Large intestine (tissue), 3 donors: ENCODE measurements around the gene CTXN3. TPM values are rescaled to one million over a fixed set of nuclear protein-coding genes. Genes with fewer than 3 reads are reported as not detected.
"Not testable (repeated sequence)": the region's sequence is repeated elsewhere in the genome, so short reads cannot be mapped to it uniquely, and the experiment has no call there.

Experiments
- DNase-seq, 2 donors: peaks; one replicate each; pipeline versions ENCODE4 v3.0.0 to v3.0.0-alpha.2; 2013
- H3K27ac ChIP-seq: one replicate; pipeline ENCODE4 v1.5.1; 2013; ENCODE audit warnings: low read length
- H3K27me3 ChIP-seq: 2 replicates; pipeline ENCODE4 v1.6.1; 2013; ENCODE audit warnings: low read length; ENCODE audit not compliant: control insufficient read depth, insufficient read depth
- H3K36me3 ChIP-seq: 2 replicates; pipeline ENCODE4 v1.6.1; 2013; ENCODE audit warnings: low read length; ENCODE audit not compliant: control insufficient read depth, insufficient read depth
- H3K4me1 ChIP-seq: one replicate; pipeline ENCODE4 v1.6.1; 2013; ENCODE audit warnings: low read length; ENCODE audit not compliant: control insufficient read depth, insufficient read depth
- H3K4me3 ChIP-seq: one replicate; pipeline ENCODE4 v1.5.1; 2013; ENCODE audit warnings: low read length
- H3K9me3 ChIP-seq: one replicate; pipeline ENCODE4 v1.6.1; 2013; ENCODE audit warnings: mild to moderate bottlenecking, low read depth, low read length, moderate library complexity; ENCODE audit not compliant: control insufficient read depth
- WGBS: methylation state at CpG from one replicate; pipeline ENCODE4 v1.1.5; 2013; ENCODE audit warnings: low lambda C conversion rate; ENCODE audit not compliant: insufficient coverage; 5-methylcytosine and 5-hydroxymethylcytosine counted together
- polyA plus RNA-seq: library from polyadenylated mRNA; unstranded; fragments of 120-200 nt; gene quantifications from one replicate; pipeline ENCODE4 v1.2.1, GENCODE V29; 2013

Gene CTXN3
- polyA plus RNA-seq, 1 donor: not detected

GRCh38 chr5:127673117-127673800, 24.4 kb downstream of the CTXN3 start:
- H3K36me3 ChIP-seq: no peaks in the 10 kb centered on the region
- H3K4me3 ChIP-seq: no peak overlapping the region
- H3K9me3 ChIP-seq: no peaks in the 10 kb centered on the region
- H3K4me1 ChIP-seq: no peaks in the 10 kb centered on the region
- 48% methylated on average over 2 of the region's 2 CpGs for WGBS
- no peak for DNase-seq
- no peak overlapping the region for H3K27ac ChIP-seq
- H3K27me3 ChIP-seq: no peaks in the 10 kb centered on the region

DNA sequence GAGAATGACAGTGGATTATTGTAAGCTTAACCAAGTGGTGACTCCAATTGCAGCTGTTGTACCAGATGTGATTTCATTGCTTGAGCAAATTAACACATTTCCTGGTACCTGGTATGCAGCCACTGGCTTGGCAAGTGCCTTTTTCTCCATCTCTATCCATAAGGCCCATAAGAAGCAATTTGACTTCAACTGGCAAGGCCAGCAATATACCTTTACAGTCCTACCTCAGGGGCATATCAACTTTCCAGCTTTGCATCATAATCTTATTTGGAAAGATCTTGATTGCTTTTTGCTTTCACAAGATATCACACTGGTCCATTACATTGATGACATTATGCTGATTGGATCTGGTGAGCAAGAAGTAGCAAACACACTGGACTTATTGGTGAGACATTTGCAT, 28.1 kb downstream of the CTXN3 start:
- H3K9me3 ChIP-seq, H3K4me3 ChIP-seq, DNase-seq, H3K27ac ChIP-seq, H3K4me1 ChIP-seq, H3K36me3 ChIP-seq, H3K27me3 ChIP-seq: not testable (repeated sequence)

DNA sequence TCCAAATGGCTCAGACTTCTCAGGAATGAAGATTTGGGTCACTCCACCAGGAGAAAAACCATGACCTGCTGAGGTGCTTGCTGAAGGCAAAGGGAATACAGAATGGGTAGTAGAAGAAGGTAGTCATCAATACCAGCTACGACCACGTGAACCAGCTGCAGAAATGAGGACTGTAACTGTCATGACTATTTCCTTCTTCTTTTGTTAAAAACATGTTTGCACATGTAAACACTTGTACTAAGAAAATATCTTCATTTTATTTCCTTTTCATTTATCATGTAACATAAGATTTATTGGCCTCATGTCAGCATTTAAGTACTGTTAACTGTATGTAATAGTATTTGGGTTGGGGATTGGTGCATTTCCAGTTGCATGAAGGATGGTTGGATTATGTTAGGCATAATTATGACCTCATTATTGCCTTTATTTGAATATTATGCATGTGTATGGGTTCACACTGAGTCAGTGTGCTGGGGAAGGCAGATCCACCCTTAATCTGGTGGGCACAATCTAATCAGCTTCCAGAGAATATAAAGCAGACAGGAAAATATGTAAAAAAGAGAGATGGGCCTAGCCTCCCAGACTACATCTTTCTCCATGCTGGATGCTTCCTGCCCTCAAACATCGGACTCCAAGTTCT, 30.9 kb downstream of the CTXN3 start:
- H3K27me3 ChIP-seq, H3K36me3 ChIP-seq, H3K27ac ChIP-seq, H3K4me3 ChIP-seq, H3K9me3 ChIP-seq, H3K4me1 ChIP-seq, DNase-seq: not testable (repeated sequence)
- WGBS: no CpG with 5 or more reads among the region's 3 CpGs

DNA sequence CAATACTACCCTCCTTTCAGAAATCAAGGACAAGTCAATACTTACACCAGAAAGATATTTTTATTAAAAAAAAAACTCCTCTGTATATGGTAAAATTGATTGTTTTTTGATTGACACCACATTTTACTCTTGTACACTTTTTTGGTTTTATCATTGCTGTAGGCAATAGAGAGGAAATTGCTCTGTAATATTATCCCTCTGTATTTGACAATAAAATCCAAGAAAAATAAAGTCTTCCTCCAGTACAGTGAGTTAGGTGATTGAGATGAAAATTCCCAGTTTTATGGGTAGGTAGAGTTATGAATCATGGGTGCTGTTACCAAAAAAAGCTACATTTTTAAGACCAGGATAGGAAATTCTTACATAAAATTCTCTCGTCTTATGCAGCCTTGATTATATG, 31.7 kb downstream of the CTXN3 start:
- H3K9me3 ChIP-seq: peaks cover 3% of the 10 kb centered on the region
- H3K4me1 ChIP-seq: no peaks in the 10 kb centered on the region
- no peaks in the 10 kb centered on the region for H3K27me3 ChIP-seq
- 100% methylated on average over 1 of the region's 1 CpG for WGBS
- H3K27ac ChIP-seq: no peak overlapping the region
- H3K4me3 ChIP-seq: no peak overlapping the region
- H3K36me3 ChIP-seq: no peaks in the 10 kb centered on the region
- no peak for DNase-seq

DNA sequence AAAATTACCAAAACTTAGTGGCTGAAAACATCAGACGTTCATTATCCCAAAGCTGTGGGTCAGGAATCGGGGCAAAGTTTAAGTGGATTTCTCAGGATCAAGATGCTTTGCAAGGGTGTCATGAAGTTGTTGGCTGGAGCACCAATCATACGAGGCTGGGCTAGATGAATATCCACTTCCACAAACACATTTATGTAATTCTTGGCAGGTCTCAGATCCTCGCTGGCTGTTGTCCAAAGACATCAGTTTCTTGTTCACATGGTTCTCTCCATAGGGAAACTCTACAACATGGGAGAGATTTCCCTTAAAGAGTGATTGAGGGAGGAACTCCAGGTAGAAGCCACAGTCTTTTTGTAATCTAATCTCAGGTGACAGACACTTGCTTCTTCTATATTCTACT, 34.1 kb downstream of the CTXN3 start:
- DNase-seq: no peak
- H3K9me3 ChIP-seq: peaks cover 3% of the 10 kb centered on the region
- no peaks in the 10 kb centered on the region for H3K36me3 ChIP-seq
- 100% methylated on average over 1 of the region's 4 CpGs for whole genome bisulfite sequencing
- no peak overlapping the region for H3K27ac ChIP-seq
- no peaks in the 10 kb centered on the region for H3K4me1 ChIP-seq
- H3K27me3 ChIP-seq: no peaks in the 10 kb centered on the region
- H3K4me3 ChIP-seq: no peak overlapping the region

GRCh38 chr5:127684726-127685467, 36.0 kb downstream of the CTXN3 start:
- Histone ChIP-seq H3K4me3 (no peak overlapping the region), H3K36me3 (no peaks in the 10 kb centered on the region), H3K27ac (no peak overlapping the region), H3K27me3 (no peaks in the 10 kb centered on the region), H3K9me3 (peaks cover 3% of the 10 kb centered on the region), H3K4me1 (no peaks in the 10 kb centered on the region)
- 80% methylated on average over 1 of the region's 6 CpGs for WGBS
- DNase-seq: no peak

- peaks cover 3% of the 10 kb centered on the region for H3K9me3 ChIP-seq
- no peak overlapping the region for H3K27ac ChIP-seq
- H3K4me3 ChIP-seq: no peak overlapping the region
- no peaks in the 10 kb centered on the region for H3K36me3 ChIP-seq
- H3K27me3 ChIP-seq: no peaks in the 10 kb centered on the region
- DNase-seq: no peak
- WGBS: 65% methylated on average over 2 of the region's 2 CpGs
- H3K4me1 ChIP-seq: no peaks in the 10 kb centered on the region
Measured at GRCh38 chr5:127685662-127686061, 36.8 kb downstream of the CTXN3 start.

- no peaks in the 10 kb centered on the region for H3K36me3 ChIP-seq
- H3K27ac ChIP-seq: no peak overlapping the region
- peaks cover 3% of the 10 kb centered on the region for H3K9me3 ChIP-seq
- DNase-seq: no peak
- no peaks in the 10 kb centered on the region for H3K27me3 ChIP-seq
- H3K4me1 ChIP-seq: no peaks in the 10 kb centered on the region
- H3K4me3 ChIP-seq: no peak overlapping the region
Measured at GRCh38 chr5:127686424-127686823, 37.5 kb downstream of the CTXN3 start.

DNA sequence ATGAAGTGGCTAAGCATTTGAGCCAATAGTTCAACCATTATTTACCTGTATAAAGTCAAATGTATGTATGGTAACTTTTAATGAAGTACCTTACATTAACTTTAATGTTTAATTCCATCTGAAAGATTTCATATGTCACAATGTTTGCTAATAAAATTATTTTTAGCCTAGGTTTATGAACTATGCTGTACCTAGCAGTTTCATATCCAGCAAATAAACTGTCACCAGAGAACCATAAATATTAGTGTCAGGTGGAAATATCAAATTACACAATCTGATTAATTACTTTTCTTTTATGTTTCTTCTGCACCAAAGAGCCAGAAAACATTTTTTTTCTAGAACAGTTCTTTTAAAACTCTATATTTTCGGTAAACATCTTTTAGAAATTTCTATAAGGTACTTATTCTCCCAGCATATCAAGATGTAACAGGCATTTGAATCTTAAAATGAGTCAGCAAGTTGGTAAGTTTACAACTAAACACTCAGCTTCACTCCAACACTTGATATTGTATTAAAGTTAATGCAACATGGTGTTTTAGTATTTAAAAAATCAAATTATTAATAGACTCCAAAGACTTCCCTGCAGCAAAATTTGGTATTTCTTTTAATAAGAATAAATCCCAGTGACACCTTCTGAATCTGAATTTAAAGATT, 45.8 kb downstream of the CTXN3 start:
- H3K27me3 ChIP-seq: no peaks in the 10 kb centered on the region
- WGBS: 100% methylated on average over 1 of the region's 1 CpG
- peaks cover 10% of the 10 kb centered on the region for H3K4me1 ChIP-seq
- no peaks in the 10 kb centered on the region for H3K9me3 ChIP-seq
- no peak for DNase-seq
- no peak overlapping the region for H3K4me3 ChIP-seq
- no peak overlapping the region for H3K27ac ChIP-seq
- no peaks in the 10 kb centered on the region for H3K36me3 ChIP-seq

DNA sequence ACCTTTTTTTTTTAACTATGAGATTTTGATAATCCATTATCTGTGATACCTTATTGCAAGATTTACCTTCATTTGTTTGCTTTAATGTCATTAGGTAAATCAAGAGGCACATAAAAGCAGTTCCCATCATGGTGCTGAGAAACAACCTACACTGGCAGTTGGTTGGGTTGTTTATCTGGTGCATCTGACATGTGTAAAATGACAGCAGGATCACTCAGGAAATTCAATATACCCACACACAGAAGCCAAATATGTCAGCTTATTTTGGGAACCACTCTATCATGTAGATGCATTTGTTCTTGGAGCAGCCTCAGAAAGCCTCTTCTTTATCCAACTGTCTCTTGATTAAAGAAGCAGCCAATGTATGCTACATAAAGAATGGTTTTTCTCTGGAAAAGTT, 46.5 kb downstream of the CTXN3 start:
- H3K4me3 ChIP-seq: no peak overlapping the region
- H3K36me3 ChIP-seq: no peaks in the 10 kb centered on the region
- no peaks in the 10 kb centered on the region for H3K27me3 ChIP-seq
- no peak for DNase-seq
- no peak overlapping the region for H3K27ac ChIP-seq
- peaks cover 10% of the 10 kb centered on the region for H3K4me1 ChIP-seq
- no peaks in the 10 kb centered on the region for H3K9me3 ChIP-seq
